HG03097 (cell line): Measurements from ENCODE around the gene MKRN2.
A peak's percentile ranks its signal among the peaks of the same experiment; 100 is the strongest.
"Not testable (repeated sequence)": the region's sequence is repeated elsewhere in the genome, so short reads cannot be mapped to it uniquely, and the experiment has no call there.

Experiments
- ATAC-seq: cut with Tn5 transposase; IDR thresholded peaks from one replicate; pipeline ENCODE4 v1.9.1; 2021; ENCODE audit not compliant: unreplicated experiment, low FRiP score

MKRN2 gene, protein sequence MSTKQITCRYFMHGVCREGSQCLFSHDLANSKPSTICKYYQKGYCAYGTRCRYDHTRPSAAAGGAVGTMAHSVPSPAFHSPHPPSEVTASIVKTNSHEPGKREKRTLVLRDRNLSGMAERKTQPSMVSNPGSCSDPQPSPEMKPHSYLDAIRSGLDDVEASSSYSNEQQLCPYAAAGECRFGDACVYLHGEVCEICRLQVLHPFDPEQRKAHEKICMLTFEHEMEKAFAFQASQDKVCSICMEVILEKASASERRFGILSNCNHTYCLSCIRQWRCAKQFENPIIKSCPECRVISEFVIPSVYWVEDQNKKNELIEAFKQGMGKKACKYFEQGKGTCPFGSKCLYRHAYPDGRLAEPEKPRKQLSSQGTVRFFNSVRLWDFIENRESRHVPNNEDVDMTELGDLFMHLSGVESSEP

DNA sequence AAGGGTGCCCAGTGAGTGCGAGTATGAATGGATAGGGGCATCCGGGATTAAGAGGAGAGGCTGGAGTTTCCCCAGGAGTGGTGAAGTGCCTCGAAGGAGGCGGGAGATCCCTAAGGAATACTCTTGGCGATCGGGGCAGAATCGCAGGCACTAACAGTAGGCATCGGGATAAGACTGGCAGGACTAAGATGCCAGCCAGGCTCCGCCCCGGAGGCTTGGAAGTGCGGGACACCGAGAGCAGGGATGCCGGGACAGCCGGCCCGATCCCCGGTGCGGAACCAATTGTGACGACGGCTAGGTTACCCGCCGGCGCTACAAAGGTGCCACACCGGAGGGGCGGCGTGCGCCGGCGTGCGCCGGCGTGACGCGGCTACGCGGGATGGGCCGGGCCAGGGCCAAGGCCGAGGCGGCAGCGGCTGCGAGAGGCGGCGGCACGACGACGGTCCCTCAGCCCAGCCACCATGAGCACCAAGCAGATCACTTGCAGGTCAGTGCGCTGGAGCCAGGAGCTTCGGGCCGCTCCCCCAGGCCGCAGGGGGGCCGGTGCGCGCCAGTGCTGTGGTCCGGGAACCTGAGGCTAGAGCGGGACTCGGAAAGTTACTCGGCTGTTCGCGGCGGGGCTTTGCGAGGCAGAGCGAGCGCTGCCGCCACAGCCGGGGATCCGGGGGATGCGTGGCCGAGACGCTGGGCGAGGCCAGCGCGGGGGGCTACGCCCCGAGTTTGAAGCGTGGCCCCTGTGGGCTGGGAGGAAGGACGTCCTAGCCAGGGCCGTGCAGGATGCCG is at the start of gene MKRN2:
Gene MKRN2 (plus strand): TSS at position 398 of the 783 bp plus-strand sequence. CDS start 64 bp downstream, at position 462.
- ATAC-seq: peak; percentile 71

DNA sequence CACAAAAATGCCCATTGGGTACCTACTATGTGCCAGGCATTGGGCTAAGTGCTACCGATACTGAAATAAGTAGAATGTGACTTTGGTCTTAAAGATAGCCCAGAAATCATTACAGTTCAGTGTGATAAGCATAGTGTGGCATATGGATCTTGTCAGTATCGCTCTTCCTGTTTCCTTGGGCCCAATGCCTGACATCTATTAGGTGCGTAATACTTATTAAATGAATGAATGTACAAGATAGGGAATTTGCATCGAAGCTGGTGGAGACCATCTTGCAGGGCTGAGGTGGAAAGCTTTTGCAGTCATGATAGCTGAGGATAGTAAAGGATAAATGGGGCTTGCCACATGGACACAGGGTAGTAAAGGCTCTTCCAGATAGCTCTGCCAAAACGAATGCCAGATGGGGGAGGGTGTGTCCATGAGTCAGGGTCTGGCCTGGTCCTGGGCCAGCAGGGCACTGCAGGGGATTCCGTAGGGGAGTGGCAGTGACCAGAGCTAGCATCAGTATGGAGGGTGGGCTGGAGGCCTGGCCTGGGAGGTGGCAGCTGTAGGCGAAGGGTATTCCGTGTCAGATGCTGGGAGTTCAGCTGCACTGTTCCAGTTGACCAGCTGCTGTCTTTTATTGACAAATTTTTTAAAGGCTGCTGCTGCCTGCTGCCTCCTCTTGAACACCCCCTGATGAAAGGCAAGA is 49.2 kb upstream of the MKRN2 start:
- ATAC-seq: no peak

DNA sequence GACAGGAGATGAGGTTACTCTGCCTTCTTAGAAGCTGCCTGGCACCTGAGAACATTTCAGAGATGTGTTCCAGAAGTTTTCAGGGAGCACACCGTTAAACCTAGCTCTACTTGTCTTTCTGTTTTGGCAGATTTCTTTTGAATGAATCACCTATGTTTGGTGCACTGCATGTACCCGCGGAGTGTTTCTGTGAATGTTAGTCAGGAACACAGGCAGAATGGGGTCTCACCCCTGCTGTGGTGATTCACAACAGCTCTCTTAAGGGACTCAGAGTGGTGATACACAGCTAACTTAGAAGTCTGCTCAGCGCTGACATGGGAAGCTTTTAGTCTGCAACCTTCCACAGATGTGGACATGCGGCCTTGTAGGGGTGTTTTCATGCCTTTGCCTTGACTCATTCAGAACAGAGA is 48.6 kb upstream of the MKRN2 start:
- ATAC-seq: no peak

DNA sequence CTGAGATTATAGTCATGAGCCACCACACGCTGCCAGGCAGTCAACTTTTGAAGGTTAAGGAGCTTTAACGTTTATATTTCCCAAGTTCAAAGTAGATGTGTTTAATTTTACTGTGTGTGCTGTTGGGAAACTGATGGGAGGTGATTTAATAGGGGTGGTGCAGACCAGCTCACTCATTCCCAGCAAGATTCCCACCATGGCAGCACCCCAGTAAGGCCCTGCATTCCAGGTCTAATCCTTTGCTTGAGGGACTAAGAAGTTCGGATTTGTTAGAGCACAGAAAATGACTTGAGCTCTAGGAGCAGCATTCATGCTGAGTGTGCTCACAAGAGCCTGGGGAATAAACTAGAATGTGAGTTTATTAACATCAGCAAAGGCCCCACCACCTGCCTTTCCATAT is 47.4 kb upstream of the MKRN2 start:
- ATAC-seq: no peak

DNA sequence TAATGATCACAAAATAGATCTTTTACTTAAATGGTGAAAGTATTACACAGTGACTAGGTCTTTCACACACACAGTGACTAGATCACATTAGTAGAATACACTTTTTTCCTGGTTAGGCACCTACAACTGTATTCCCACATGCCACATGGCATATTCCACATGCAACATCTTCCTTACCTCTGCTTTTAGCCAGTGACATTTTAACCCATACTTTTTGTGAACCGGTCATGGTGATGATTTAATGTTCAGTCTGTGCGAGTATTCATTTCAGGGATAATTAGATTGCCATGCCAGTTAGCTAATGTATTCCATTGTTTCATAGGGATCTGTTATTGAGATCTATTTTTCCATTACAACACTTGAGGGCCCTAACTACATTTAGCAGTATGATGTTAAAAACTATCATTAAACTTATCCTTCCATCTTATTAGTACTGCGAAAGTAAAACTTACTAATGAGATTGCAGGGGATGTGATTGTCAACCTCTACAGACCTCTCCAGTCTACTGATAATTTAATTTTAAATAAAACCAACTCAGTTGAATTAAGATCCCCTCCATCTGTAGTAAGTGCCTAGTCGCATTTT is 44.3 kb upstream of the MKRN2 start:
- no peak for ATAC-seq

DNA sequence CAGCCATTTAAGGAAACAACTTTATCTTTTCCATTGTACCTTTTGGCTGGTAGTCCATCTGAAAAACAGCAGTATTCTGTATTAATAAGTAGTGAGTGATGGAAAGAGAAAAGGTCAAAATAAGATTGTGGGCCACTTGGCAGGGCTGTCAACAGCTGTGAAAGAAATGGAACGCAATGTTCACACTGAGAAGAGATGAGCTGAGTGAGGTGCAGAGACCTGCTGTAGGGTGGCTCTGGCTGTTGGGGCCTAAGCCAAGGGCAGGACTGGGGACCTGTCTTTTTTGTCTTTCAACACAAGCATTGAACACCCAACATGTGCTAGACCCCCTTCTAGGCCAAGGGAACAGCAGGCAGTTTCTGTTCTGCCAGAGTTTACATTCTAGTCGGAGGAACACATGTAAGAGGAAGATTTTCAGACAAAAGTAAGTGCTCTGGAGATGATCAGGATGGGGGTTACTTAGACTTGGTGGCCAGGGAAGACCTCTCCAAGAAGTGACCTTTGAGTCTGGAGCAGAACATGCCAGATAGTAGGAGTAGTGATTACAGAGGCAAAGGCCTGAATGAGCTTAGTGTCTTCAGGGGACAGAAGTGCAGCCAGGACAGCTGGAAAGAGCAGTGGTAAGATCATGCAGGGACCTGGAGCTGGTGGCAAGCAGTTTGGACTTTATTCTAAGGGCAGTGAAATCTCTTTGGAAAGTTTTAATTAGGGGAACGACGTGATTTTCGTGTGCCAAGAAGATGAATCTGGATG is 43.0 kb upstream of the MKRN2 start:
- ATAC-seq: no peak

DNA sequence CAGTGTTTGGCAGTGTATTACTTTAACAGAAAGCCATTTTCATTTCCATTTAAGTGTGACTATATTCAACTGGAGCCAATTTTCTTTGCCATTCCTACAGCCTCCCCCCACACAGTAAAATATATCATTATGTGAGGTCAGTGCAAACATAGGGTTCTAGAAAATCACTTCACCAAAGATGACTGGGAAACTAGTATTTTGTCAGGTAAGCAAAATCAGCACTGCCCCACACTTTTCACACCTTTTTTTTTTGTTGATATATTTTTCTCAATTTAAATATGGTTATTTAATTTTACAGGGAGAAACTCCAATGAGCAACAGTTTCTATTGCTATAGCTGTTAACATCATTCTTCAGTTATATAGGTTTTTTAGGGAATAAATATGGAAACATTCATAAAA is 41.3 kb upstream of the MKRN2 start:
- ATAC-seq: no peak

DNA sequence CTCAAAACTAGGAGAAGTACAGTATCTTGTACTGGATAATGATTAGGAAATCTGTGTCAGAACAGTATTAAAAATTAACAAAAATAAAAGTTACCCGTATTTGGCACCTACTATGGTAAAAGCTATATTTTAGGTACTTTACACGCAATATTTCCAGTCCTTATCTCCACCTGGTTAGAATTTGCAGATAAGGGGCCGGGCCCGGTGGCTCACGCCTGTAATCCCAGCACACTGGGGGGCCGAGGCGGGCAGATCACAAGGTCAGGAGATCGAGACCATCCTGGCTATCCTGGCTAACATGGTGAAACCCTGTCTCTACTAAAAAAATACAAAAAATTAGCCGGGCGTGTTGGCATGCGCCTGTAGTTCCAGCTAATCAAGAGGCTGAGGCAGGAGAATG is 40.0 kb upstream of the MKRN2 start:
- no peak for ATAC-seq

DNA sequence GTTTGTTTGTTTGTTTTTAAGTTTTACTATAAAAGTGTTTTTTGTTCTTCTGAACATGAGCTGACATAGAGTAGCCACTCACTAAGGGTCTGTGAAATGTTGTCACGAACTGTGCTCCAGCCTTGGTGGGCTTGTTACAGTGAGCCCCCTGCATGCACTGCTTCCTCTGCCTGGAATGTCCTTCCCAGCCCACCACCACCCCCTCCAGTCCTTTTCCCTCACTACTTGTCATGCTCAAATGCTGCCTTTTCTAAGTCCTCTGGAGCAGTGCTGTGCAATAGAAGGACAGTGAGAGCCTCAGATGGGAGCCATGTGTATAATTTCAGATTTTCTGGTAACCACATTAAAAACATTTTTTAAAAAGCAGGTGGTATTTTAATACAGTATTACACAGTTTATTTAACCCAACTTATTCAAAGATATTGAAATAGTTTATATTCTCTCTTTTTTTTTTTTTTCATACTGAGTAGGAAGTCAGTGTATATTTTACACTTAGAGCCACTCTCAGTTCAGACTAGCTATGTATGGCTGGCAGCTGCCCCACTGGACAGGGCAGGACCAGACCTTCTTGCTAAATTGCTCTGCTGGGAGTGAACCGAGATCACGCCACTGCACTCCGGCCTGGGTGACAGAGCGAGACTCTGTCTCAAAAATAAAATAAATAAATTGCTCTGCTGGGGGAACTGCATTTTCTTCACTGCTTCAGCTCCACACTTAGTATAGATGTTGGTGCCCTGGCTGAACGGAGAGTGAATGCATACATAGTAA is 38.4 kb upstream of the MKRN2 start:
- no peak for ATAC-seq

DNA sequence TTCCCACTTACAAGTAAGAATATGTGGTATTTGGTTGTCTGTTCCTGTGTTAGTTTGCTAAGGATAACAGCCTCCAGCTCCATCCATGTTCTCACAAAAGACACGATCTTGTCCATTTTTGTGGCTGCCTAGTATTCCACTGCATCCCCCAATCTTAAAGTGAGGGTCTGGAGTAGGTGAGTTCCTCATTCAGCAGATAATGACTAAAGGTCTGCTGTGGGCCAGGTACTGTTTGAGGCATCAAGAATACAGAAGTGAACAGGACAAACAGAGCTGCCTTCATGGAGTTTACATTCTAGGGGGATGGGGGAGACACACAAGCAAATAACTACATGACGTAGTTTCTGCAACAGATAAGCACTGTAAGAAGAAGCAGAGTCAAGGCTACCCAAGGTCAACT is 35.9 kb upstream of the MKRN2 start:
- ATAC-seq: no peak

DNA sequence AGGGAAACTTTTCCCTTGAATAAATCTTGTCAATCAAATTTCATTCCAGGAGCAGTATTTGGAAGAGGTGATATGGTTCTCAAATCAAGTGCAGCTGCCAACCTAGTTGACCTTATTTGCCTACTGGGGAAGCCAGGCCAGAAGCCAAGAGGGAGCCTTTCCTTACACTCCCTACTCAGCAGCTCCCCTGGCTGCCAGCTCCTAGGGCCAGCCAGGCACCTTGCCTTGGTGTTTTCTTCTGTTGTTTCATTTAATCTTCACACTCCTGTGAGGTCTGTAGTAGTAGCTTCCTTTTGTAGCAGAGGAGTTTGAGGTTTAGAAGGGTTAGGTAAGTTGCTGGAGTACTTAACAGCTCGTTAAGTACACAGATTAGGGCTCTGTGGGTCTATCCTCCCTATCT is 34.2 kb upstream of the MKRN2 start:
- no peak for ATAC-seq

DNA sequence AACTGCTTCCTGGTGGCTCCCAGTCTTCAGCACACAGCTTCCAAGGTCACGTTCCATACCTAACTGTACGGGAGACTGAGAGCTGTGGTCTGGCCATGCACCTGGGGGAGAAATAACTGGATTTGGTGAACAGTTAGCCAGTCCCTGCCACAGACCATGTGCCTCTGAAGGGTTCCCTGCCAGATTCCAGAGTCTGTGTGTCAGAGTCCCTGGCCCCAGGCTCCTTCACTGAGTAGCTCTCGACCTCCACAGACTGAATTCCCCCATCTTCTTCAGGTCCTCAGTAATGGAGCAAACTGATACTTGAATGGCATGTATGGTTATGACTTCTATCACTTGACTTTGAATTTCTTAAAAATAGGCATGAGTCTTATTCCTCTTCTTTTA is 29.1 kb upstream of the MKRN2 start:
- ATAC-seq: no peak

DNA sequence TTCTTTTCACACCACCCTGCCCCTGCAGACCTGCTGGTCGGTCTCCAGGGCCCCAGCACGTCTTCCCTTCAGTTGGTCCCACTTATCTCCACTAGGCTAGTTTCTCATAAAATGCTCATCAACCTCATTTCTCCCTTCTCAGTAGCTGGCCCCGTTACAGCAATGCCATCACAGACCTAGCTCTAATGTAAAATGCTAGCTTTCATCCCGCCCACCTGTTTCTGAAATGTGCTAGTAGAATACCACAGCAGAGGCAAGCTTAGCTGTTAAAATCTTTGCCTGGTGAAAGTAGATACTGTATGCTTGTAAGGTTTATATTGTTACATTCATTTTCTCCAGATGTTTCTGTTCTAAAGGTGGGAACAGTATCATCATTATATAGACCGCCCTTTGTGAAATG is 24.7 kb upstream of the MKRN2 start:
- no peak for ATAC-seq

DNA sequence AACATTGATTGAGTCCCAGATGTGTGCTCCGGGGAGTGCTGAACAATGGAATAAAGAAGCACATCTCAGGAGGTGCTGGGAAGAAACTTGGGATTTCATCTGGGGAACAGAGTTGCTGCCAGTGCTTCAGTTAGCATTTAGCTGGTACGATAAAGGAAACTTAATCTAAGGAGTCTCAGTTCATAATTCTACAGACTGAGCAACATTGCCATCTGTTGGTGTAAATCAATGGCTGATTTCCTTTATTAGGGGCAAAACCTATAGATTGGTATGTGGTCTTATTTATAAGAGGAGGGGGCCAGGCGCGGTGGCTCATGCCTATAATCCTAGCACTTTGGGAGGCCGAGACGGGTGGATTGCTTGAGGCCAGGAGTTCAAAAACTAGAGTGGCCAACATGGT is 20.5 kb upstream of the MKRN2 start:
- ATAC-seq: no peak

DNA sequence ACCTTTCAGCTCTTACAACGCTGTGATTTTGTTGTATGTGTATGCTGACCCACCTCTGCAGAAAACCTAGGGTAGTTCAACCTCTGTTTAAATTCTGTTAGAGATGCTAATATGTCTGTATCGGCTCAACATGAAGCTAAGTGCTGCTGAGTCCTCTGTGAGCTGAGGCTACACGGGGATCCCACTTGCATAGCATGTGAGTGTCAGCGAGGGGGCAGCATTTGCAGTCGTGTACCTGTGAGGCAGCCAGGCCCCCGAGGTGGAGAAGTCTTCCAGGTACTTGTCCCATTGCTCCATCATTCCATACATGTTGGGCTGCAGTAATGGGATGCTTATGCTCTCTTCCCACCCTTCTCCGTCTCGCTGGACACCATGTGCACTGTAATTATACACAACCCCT is 15.3 kb upstream of the MKRN2 start:
- ATAC-seq: no peak

DNA sequence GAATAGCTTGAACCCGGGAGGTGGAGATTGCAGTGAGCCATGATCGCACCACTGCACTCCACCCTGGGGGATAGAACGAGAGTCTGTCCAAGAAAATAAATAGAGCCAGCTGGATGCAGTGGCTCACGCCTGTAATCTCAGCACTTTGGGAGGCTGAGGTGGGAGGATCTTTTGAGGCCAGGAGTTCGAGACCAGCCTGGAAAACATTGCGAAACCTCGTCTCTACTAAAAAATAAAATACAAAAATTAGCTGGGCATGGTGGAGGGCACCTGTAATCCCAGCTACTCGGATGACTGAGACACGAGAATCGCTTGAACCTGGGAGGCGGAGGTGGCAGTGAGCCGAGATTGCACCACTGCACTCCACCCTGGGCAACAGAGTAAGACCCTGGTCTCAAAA is 13.4 kb upstream of the MKRN2 start:
- ATAC-seq: not testable (repeated sequence)

DNA sequence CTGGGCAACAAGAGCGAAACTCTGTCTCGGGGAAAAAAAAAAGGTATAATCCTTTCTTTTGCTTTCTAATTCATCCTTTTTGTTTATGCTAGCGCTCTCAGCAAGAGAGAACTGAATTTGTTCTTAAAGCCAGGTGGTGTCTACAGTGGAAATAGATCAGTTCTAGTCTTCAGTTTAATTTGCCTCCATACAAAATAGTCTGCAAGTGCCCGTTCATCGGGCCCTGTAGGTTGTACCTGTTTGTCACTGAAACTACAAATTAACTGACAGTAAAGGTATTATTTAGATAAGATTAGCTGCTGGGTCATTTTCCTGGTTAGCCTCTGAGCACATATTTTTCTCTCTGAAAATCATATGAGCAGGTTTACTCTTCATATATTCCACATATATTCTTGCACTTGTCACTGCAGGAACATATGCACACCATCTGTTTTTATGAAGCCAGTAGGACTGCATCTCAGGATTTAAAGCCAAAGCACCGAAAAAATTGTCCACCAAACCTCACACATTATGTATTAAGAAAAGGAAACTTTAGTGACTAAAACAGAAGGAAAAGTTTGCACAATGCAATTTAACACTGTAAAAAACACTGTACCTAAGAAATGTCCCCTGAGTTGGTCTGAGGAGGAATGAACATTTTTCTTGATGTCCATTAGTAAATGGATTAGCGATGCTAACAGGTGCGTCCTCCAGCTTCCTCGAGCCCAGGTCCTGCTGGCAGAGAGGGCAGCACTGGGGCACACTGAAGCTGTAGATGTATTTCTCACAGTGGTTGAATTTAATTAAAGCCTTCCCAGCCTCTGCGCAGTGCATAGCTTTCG is 12.0 kb upstream of the MKRN2 start:
- no peak for ATAC-seq

DNA sequence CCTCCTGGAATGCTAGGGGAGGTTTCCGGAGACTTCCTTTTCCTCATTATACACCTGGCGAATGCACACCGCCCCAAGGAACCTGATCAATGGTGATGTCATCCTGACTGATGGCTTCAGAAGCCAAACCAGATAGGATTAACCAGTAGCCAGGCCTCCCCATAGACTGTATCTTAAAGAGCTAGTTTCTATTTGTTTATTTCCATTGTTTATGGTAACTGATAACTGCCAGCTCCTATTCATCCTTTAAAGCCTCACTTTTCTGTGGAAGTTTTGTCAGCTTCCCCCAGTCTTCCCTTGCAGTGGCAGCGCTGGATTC is 11.5 kb upstream of the MKRN2 start, which contains the start of gene MKRN2OS:
Gene MKRN2OS (minus strand): TSS at position 27 of the 319 bp plus-strand sequence. CDS start 35 bp downstream, outside the sequence.
- ATAC-seq: no peak
